Panc1 (cell line): ENCODE measurements around the gene HSBP1L1.

Experiments
- POLR2AphosphoS5 ChIP-seq: IDR thresholded peaks from 2 replicates; pipeline ENCODE4 v1.6.1; 2012; ENCODE audit warnings: mild to moderate bottlenecking, low read depth, low read length, moderate library complexity
- REST ChIP-seq, 2 experiments: IDR thresholded peaks; 2 replicates each; pipeline ENCODE4 v1.6.1; 2011 to 2012; ENCODE audit warnings: low read depth in 2 of 2, control low read depth in 1 of 2, low read length in 1 of 2, mild to moderate bottlenecking in 1 of 2, moderate library complexity in 1 of 2; ENCODE audit not compliant: insufficient read depth in 1 of 2
- SIN3A ChIP-seq: IDR thresholded peaks from 2 replicates; pipeline ENCODE4 v1.6.1; 2012; ENCODE audit warnings: low read depth, mild to moderate bottlenecking, low read length, moderate library complexity, borderline replicate concordance; ENCODE audit not compliant: insufficient read depth
- TF ChIP-seq, protein P1 (sequence below): fragments of 450-650 bp; IDR thresholded peaks from 2 replicates; pipeline ENCODE4 v1.5.1; 2017; ENCODE audit warnings: mild to moderate bottlenecking

- TF ChIP-seq, protein P1, sequence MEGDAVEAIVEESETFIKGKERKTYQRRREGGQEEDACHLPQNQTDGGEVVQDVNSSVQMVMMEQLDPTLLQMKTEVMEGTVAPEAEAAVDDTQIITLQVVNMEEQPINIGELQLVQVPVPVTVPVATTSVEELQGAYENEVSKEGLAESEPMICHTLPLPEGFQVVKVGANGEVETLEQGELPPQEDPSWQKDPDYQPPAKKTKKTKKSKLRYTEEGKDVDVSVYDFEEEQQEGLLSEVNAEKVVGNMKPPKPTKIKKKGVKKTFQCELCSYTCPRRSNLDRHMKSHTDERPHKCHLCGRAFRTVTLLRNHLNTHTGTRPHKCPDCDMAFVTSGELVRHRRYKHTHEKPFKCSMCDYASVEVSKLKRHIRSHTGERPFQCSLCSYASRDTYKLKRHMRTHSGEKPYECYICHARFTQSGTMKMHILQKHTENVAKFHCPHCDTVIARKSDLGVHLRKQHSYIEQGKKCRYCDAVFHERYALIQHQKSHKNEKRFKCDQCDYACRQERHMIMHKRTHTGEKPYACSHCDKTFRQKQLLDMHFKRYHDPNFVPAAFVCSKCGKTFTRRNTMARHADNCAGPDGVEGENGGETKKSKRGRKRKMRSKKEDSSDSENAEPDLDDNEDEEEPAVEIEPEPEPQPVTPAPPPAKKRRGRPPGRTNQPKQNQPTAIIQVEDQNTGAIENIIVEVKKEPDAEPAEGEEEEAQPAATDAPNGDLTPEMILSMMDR = no peak
- TF ChIP-seq POLR2AphosphoS5 (no peak), SIN3A (no peak), REST (IDR thresholded peaks at IDR 0.05; ENCODE audit: insufficient read depth in 1 of 2, low read depth in 2 of 2, low read length in 1 of 2) (no peak)
Observed at GRCh38 chr18:79915161-79916127, 49.0 kb upstream of the HSBP1L1 start.
